Activated T-cell treated with anti-CD3 and anti-CD28 coated beads for 24 hours (primary cell): ENCODE results near the gene ARHGAP42.

Experiments used
- DNase-seq: peaks from one replicate; pipeline ENCODE4 v3.0.0-alpha.2; 2020; ENCODE audit warnings: low read depth

The ARHGAP42 gene

GRCh38 chr11:100918551-100919500 lies 231.7 kb downstream of the ARHGAP42 start:
- no peak for DNase-seq

- DNase-seq: no peak
Measured at GRCh38 chr11:100920593-100920992, 233.5 kb downstream of the ARHGAP42 start.

- no peak for DNase-seq
Measured at GRCh38 chr11:100922121-100922520, 235.0 kb downstream of the ARHGAP42 start.

GRCh38 chr11:100923555-100923954 lies 236.5 kb downstream of the ARHGAP42 start:
- no peak for DNase-seq

GRCh38 chr11:100925935-100926334 lies 238.8 kb downstream of the ARHGAP42 start:
- DNase-seq: no peak

- DNase-seq: no peak
Measured at GRCh38 chr11:100927579-100927978, 240.5 kb downstream of the ARHGAP42 start.

- no peak for DNase-seq
Measured at GRCh38 chr11:100928426-100928825, 241.3 kb downstream of the ARHGAP42 start.

GRCh38 chr11:100929377-100929776 lies 242.3 kb downstream of the ARHGAP42 start:
- DNase-seq: no peak

GRCh38 chr11:100930185-100930778 lies 243.2 kb downstream of the ARHGAP42 start:
- DNase-seq: no peak

GRCh38 chr11:100932474-100933100 lies 245.5 kb downstream of the ARHGAP42 start:
- DNase-seq: no peak

- no peak for DNase-seq
Measured at GRCh38 chr11:100936781-100937180, 249.7 kb downstream of the ARHGAP42 start.

- DNase-seq: no peak
Measured at GRCh38 chr11:100939571-100939970, 252.5 kb downstream of the ARHGAP42 start.

GRCh38 chr11:100940111-100940510 lies 253.0 kb downstream of the ARHGAP42 start:
- DNase-seq: no peak

GRCh38 chr11:100941033-100941432 lies 253.9 kb downstream of the ARHGAP42 start:
- no peak for DNase-seq

- no peak for DNase-seq
Measured at GRCh38 chr11:100942016-100942415, 254.9 kb downstream of the ARHGAP42 start.

- no peak for DNase-seq
Measured at GRCh38 chr11:100948936-100949335, 261.8 kb downstream of the ARHGAP42 start.

GRCh38 chr11:100949443-100949842 lies 262.4 kb downstream of the ARHGAP42 start:
- no peak for DNase-seq

GRCh38 chr11:100955318-100955717 lies 268.2 kb downstream of the ARHGAP42 start:
- no peak for DNase-seq

- DNase-seq: no peak
Measured at GRCh38 chr11:100956351-100956750, 269.3 kb downstream of the ARHGAP42 start.

GRCh38 chr11:100957499-100957898 lies 270.4 kb downstream of the ARHGAP42 start:
- DNase-seq: no peak

GRCh38 chr11:100961633-100962032 lies 274.5 kb downstream of the ARHGAP42 start:
- DNase-seq: no peak

- DNase-seq: no peak
Measured at GRCh38 chr11:100963375-100963774, 276.3 kb downstream of the ARHGAP42 start.

GRCh38 chr11:100964435-100964834 lies 277.3 kb downstream of the ARHGAP42 start:
- DNase-seq: no peak
